Measurements from ENCODE around the gene RAP1GAP. TPM values are rescaled to one million over a fixed set of nuclear protein-coding genes. Genes with fewer than 3 reads are reported as not detected.
A peak's percentile ranks its signal among the peaks of the same experiment; 100 is the strongest.

The RAP1GAP gene
- total and polyA plus RNA-seq, 4 donors, result 8.6 to 23.1 (median 11.3) TPM

- H3K27ac ChIP-seq (ENCODE audit: low read depth in 1 of 2, low read length in 2 of 2), result peak overlapping the region in 1 of 2 donors; percentile 56
- no peak overlapping the region for H3K4me3 ChIP-seq (ENCODE audit: low read depth in 1 of 3, low read length in 3 of 3)
- WGBS, result 9% methylated on average over 9 of the region's 9 CpGs
- no peak for TF ChIP-seq HNF4G (IDR thresholded peaks at IDR 0.05)
- no peak for TF ChIP-seq TAF1 (conservative IDR thresholded peaks at IDR 0.05)
- peak in 1 of 2 donors; percentile 24 for TF ChIP-seq HNF4A (conservative IDR thresholded peaks at IDR 0.05)
- TF ChIP-seq FOXA1 (IDR thresholded peaks at IDR 0.05), result no peak
- no peak for TF ChIP-seq EGR1 (IDR thresholded peaks at IDR 0.05; ENCODE audit: low read depth in 2 of 2)
- peak in 1 of 2 donors; percentile 46 for TF ChIP-seq RXRA (IDR thresholded peaks at IDR 0.05)
- TF ChIP-seq, protein P1, sequence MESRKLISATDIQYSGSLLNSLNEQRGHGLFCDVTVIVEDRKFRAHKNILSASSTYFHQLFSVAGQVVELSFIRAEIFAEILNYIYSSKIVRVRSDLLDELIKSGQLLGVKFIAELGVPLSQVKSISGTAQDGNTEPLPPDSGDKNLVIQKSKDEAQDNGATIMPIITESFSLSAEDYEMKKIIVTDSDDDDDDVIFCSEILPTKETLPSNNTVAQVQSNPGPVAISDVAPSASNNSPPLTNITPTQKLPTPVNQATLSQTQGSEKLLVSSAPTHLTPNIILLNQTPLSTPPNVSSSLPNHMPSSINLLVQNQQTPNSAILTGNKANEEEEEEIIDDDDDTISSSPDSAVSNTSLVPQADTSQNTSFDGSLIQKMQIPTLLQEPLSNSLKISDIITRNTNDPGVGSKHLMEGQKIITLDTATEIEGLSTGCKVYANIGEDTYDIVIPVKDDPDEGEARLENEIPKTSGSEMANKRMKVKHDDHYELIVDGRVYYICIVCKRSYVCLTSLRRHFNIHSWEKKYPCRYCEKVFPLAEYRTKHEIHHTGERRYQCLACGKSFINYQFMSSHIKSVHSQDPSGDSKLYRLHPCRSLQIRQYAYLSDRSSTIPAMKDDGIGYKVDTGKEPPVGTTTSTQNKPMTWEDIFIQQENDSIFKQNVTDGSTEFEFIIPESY (IDR thresholded peaks at IDR 0.05), result no peak
- peak; percentile 29 for TF ChIP-seq NR2F2 (IDR thresholded peaks at IDR 0.05)
- no peak for TF ChIP-seq FOXA2 (IDR thresholded peaks at IDR 0.05)
- TF ChIP-seq, protein P2, sequence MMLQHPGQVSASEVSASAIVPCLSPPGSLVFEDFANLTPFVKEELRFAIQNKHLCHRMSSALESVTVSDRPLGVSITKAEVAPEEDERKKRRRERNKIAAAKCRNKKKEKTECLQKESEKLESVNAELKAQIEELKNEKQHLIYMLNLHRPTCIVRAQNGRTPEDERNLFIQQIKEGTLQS (IDR thresholded peaks at IDR 0.05), result no peak
- TF ChIP-seq GABPA (IDR thresholded peaks at IDR 0.05 in 1 of 2, conservative IDR thresholded peaks at IDR 0.05 in 1 of 2), result peak in 1 of 2 donors; percentile 45
- TF ChIP-seq, protein P3, sequence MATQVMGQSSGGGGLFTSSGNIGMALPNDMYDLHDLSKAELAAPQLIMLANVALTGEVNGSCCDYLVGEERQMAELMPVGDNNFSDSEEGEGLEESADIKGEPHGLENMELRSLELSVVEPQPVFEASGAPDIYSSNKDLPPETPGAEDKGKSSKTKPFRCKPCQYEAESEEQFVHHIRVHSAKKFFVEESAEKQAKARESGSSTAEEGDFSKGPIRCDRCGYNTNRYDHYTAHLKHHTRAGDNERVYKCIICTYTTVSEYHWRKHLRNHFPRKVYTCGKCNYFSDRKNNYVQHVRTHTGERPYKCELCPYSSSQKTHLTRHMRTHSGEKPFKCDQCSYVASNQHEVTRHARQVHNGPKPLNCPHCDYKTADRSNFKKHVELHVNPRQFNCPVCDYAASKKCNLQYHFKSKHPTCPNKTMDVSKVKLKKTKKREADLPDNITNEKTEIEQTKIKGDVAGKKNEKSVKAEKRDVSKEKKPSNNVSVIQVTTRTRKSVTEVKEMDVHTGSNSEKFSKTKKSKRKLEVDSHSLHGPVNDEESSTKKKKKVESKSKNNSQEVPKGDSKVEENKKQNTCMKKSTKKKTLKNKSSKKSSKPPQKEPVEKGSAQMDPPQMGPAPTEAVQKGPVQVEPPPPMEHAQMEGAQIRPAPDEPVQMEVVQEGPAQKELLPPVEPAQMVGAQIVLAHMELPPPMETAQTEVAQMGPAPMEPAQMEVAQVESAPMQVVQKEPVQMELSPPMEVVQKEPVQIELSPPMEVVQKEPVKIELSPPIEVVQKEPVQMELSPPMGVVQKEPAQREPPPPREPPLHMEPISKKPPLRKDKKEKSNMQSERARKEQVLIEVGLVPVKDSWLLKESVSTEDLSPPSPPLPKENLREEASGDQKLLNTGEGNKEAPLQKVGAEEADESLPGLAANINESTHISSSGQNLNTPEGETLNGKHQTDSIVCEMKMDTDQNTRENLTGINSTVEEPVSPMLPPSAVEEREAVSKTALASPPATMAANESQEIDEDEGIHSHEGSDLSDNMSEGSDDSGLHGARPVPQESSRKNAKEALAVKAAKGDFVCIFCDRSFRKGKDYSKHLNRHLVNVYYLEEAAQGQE (IDR thresholded peaks at IDR 0.05), result peak; percentile 18
- TF ChIP-seq, protein P4, sequence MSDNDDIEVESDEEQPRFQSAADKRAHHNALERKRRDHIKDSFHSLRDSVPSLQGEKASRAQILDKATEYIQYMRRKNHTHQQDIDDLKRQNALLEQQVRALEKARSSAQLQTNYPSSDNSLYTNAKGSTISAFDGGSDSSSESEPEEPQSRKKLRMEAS (IDR thresholded peaks at IDR 0.05), result no peak
- TF ChIP-seq RAD21 (IDR thresholded peaks at IDR 0.05), result peak; percentile 18 to 53
- TF ChIP-seq SP1 (IDR thresholded peaks at IDR 0.05), result peak; percentile 45
- no peak for TF ChIP-seq JUND (IDR thresholded peaks at IDR 0.05)
- TF ChIP-seq CTCF (IDR thresholded peaks at IDR 0.05; ENCODE audit: low read depth, low read length, missing input control), result no peak
- TF ChIP-seq YY1 (IDR thresholded peaks at IDR 0.05), result no peak
- H3K27me3 ChIP-seq (ENCODE audit: control insufficient read depth in 4 of 4, insufficient read depth in 4 of 4, low read length in 3 of 4), result no peaks in the 10 kb centered on the region
- peaks cover 17 to 43% (median 30%) of the 10 kb centered on the region in 4 donors for H3K4me1 ChIP-seq (ENCODE audit: control insufficient read depth in 4 of 4, insufficient read depth in 4 of 4, low read length in 3 of 4)
- no peak overlapping the region for H3K9ac ChIP-seq (ENCODE audit: low read depth in 1 of 2, low read length in 2 of 2)
- no peaks in the 10 kb centered on the region for H3K9me3 ChIP-seq (ENCODE audit: control insufficient read depth in 4 of 4, low read length in 3 of 4)
- DNase-seq (ENCODE audit: low spot score), result no peak
- H3K36me3 ChIP-seq (ENCODE audit: control insufficient read depth in 4 of 4, insufficient read depth in 3 of 4, low read depth in 1 of 4, low read length in 3 of 4), result peaks cover 0 to 7% (median 3%) of the 10 kb centered on the region in 4 donors
Measured at GRCh38 chr1:21673277-21673780, 4.2 kb upstream of the RAP1GAP start.

All from liver (tissue), 9 donors.